Stimulated activated CD8-positive, alpha-beta memory T cell treated with anti-CD3 and anti-CD28 coated beads, Interleukin-15, amount 100 ng/mL, for 1 hour (primary cell): ENCODE data around the gene MARCHF5.
"Not testable (repeated sequence)": the region's sequence is repeated elsewhere in the genome, so short reads cannot be mapped to it uniquely, and the experiment has no call there.

Experiments
- DNase-seq: peaks from one replicate; pipeline ENCODE4 v3.0.0-alpha.2; 2020; ENCODE audit warnings: low read depth

Gene MARCHF5

DNA sequence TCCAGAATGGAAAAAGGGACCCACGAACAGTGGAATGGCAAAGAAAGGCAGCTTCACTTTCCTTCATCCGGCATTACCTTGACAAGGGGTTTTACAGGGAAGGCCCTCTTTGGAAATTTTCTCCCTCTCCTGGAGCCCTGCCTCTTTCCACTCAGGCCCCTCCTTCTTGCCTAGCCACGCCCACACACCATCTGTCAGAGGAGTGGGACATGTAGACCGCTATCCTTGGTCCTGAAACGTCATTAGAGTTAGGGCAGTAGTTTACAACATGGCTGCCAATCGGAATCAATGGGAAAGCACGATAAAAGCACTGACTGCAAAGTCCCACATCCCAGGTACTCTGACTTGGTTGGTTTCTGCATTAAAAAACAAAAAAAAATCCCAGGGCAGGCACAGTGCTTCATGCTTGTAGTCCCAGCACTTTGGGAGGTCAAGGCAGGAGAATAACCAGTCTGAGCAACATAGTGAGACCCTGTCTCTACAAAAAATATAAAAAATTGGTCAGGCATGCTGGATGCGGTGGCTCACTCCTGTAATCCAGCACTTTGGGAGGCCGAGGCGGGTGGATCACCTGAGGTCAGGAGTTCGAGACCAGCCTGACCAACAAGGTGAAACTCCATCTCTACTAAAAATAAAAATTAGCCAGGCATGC, 96.4 kb downstream of the MARCHF5 start:
- no peak for DNase-seq

GRCh38 chr10:92393173-92393572, 102.2 kb downstream of the MARCHF5 start:
- DNase-seq: not testable (repeated sequence)

DNA sequence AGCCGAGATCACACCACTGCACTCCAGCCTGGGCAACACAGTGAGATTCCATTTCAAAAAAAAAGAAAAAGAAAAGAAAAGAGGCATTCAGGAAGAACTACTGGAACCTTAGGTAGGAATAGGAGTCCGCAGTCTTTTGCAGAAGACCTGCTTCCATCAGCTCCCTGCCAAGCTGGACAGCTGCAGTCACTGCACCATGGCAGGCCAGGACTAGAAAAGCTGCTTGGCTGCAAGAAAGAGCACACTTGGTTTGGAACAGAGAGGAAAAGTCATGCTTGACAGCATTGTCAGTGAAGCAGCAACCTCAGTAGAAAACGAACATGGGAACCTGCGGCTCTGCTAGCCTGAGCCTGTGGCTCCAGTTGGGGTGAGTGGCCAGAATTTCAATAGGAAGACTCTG, 104.3 kb downstream of the MARCHF5 start:
- DNase-seq: no peak

GRCh38 chr10:92402234-92402633, 111.3 kb downstream of the MARCHF5 start:
- DNase-seq: not testable (repeated sequence)
